NCI-H446 treated with DMSO at 0.1 percent for 48 hours (cell line): Measurements from ENCODE around the gene GGTLC2.
A peak's percentile ranks its signal among the peaks of the same experiment; 100 is the strongest.
"Not testable (repeated sequence)": the region's sequence is repeated elsewhere in the genome, so short reads cannot be mapped to it uniquely, and the experiment has no call there.

ENCODE experiments used
- DNase-seq: peaks from one replicate; lab custom pipeline; 2025; lab: John Stamatoyannopoulos, UW

Gene GGTLC2

DNA sequence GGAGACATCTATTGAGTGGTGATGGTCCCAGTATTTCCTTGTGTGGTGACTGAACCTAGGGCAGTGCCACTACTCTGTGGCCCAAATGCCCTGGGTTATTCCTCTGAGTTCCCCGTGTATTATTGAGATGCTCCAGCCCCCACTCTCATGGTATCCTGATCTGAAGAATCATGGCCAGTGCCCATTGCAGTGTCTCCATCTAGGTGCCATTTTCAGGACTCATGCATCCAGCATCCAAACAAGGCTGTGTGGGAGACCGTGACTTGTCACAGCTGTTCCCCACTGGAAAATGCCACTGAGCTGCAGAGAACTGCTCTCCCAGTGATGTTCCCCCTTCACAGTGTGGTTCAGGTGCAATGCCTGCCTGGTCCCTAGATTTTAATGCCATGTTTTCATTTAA is 24.7 kb downstream of the GGTLC2 start:
- no peak for DNase-seq

DNA sequence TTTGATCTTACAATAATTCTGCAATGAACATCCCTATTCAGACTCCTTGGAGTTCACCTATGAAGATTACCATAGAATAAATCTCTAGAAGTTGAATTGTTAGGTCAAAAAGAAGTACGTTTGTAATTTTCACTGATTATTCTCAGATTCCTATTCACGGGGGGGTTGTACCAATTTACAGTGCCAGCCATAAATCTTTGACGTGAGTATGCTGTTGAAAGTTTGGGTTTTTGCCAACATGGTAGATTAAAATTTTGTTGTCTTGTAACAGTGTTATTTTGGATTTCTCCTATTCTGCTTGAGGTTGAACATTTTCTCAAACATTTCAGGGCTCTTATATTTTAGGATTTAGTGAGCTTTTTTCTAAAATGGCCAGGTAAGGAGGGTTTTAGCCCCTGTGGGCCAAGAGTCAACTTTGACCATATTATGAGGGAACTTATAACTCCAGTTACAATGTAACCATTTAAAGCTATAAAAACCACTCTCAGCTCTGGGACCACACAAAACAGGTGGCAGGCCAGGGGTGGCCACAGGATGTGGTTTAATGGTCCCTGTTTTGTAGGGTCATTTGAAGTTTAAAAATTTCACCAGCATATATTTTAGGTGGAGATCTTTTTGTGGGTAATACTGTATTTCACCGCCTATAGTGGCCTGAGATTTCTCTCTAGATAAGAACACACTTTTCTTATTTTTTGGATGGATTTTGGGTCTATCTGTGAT is 25.8 kb downstream of the GGTLC2 start:
- DNase-seq: no peak

DNA sequence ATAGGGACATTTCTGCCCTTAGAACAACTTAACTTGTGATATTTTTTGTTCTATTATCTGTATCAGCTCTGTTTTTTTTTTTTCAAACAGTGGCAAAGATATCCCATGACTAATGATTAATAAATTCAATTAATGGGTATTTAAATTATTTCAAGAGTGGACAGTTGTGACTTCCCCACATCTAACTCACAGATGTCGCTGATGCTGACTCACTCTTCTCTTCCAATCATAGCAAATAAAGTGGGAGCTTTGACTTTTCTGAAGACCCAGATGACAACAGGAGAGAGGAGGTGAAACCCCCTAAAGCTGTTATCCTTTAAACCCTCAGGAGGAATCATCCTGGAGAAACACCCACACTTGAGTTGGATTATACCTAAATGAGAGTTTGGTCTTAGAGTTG is 27.1 kb downstream of the GGTLC2 start:
- no peak for DNase-seq

DNA sequence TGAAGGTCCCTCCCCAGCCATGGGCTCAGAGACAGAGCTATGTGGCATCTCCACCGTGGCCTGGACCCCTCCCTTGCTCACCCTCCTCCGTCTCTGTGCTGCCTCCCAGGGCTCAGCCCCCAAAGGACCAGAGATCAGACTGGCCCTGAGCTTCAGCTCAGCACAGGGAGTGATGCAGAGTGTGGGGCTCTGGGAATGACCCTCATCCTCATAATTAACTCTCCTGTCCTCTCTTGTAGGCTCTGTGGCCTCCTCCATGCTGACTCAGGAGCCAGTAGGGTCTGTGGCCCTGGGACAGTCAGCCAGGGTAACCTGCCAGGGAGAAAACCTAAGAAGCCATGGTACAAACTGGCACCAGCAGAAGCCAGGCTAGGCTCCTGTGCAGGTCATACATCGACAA is 28.7 kb downstream of the GGTLC2 start:
- no peak for DNase-seq

DNA sequence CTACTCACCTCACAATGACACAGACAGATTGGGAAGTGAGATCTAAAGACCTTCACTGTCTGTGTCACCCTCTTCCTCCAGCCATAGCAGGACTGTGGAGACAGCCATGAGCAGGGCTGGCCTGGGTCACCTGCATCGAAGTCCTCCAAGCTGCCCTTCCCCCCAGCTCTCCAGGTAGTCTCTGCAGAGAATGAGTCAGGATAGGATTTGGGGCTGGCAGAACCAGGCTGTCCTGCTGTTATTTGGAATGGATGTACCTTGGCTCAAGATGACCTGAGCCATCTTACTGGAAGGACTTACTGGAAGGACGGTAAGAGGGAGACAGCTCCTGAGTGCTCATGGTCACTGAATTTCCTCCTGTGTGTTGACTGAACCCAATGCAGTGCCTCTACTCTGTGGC is 29.2 kb downstream of the GGTLC2 start:
- no peak for DNase-seq

DNA sequence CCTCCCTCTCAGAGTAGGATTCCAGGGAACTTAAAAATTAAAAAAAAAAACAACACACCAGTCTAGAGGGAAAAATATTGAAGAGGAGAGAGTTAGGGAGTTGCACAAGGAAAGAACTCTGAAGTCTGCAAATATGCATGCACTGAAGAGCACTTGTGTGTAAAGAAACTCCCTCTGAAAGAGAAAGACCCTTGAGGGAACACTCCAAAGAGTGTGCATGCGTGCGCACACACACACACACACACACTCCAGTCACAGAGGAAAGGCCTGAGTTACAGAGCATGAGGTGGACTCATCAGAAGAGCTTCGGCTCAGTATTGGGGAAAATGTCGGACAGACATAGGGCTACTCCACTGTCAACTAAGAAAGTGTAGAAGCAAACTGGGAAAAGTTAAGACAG is 30.1 kb downstream of the GGTLC2 start:
- DNase-seq: no peak

DNA sequence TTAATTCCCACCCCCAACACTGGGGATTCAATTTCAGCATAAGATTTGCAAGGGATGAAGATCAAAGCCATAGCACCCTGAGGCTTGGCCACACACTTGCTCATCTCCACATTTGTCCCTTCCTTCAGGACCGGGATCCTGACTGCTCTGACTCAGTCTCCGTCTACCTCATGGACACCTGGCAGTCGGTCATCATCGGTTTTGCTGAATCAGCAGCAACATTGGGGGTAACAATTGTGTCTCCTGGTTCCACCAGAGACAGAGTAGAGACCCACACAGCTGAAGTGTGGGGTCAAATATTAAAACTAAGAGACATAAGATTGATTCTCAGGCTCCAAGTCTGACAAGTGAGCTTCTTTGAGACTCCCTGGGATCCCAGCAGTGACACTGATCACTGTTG is 34.6 kb downstream of the GGTLC2 start:
- DNase-seq: no peak

DNA sequence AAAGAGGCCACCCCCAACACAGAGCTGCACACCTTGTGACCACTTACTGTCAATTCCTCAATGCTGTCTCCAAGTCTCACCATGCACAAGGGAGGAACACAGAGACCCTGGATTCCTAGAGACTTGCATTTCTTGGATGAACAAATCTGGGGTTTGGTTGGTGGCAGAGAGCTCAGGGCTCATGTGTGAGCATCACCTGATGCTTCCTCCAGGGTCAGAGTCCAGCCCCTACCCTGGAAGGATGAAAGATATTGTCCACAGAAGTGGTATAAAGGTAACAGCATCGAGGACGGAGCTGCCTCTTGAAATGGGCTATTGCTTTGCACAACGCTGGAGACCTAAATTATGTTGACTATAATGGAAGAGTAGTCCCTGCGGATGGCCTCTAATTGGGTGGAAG is 36.0 kb downstream of the GGTLC2 start:
- DNase-seq: no peak

DNA sequence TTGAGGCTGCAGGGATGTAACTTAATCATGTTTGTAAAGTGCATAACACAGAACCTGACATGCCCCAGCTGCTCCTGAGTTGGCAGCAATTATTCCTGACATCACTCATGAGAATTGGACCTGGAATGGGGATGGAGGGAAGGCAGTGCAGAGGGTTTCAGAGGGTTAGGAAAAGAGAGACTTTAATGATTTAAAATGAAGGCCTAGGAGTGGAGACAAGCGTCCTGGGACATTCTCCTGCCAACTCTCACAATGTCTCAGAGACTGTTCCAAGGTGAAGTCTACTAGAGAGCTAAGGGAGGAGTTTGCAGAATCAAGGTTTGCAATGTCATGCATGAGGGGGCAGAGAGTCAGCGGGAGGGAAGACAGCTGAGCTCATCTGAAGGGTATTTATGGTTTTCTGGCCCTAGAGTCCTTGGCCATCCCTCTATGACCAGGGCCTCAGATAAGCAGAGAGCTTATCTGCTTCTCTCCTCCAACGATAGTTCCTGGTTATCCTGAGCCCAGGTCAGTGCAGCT is 36.9 kb downstream of the GGTLC2 start:
- DNase-seq: no peak

DNA sequence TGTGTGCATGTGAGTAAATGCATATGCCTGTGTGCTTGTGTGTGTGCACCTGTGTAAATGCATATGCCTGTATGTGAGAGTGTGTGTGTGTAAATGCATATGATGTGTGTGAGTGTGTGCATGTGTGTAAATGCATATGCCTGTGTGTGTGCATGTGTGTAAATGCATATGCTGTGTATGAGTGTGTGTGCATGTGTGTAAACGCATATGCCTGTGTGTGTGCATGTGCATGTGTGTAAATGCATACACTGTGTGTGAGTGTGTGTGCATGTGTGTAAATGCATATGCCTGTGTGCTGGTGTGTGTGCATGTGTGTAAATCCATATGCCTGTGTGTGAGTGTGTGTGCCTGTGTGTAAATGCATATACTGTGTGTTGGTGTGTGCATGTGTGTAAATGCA is 37.8 kb downstream of the GGTLC2 start:
- no peak for DNase-seq

DNA sequence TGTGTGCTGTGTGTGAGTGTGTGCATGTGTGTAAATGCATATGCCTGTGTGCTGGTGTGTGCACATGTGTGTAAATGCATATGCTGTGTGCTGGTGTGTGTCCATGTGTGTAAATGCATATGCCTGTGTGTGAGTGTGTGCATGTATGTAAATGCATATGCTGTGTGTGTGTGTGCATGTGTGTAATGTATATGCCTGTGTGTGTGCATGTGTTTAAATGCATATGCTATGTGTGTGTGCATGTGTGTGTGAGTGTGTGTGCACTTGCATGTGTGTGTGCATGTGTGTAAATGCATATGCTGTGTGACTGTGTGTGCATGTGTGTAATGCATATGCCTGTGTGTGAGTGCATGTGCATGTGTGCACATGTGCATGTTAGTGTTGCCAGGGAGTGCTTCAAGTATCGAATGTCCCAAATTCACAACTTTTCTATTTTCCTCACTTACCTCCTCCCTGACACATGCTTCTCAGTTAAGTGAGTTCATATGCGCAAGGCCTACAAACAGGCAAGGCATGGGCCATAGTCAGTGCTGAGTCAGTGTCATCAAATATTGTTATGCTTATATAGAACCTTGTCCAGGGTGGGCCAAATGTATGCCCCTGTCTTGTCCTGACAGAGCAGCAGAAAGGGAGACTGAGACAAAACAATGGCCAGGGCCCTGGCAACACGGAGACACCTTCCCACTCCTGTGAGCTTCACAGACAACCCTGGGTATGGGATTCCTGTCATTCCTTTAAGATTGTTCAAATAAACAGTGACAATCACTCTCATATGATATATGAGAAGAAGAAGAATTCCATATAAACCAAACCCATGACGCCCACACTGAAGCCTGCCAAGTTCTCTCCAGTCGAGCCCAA is 38.6 kb downstream of the GGTLC2 start:
- DNase-seq: no peak

DNA sequence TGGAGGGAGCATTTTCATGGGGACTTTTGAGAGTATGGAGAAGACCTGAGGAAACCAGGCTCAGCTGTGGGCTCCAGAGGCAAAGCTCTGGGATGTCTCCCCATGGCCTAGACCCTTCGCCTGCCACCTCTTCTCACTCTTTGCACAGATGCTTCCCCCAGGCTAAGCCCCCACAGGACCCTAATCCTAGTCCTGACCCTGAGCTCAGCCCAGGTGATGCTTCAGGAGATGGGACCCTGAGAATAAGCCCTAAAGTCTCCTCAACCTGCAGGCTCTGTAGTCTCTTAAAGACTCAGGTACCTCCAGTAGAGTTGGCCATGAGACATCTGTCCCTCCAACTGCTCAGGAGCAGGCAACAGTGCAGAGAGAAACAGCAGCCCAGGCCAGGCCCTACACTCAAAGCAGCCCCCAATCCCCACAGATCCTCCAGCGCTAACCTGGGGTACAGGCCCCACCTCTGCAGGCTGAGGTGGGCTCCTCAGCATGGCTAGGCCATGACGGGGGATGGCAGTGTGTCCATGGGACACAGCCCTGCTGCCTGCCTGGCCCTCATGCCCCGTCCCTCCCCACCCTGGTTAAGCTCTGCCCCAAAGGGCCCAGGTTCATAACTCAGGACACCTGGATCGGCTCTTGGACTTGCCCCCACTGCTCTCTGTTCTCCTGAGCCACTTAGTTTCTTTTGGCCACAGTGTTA is 39.4 kb downstream of the GGTLC2 start:
- no peak for DNase-seq

DNA sequence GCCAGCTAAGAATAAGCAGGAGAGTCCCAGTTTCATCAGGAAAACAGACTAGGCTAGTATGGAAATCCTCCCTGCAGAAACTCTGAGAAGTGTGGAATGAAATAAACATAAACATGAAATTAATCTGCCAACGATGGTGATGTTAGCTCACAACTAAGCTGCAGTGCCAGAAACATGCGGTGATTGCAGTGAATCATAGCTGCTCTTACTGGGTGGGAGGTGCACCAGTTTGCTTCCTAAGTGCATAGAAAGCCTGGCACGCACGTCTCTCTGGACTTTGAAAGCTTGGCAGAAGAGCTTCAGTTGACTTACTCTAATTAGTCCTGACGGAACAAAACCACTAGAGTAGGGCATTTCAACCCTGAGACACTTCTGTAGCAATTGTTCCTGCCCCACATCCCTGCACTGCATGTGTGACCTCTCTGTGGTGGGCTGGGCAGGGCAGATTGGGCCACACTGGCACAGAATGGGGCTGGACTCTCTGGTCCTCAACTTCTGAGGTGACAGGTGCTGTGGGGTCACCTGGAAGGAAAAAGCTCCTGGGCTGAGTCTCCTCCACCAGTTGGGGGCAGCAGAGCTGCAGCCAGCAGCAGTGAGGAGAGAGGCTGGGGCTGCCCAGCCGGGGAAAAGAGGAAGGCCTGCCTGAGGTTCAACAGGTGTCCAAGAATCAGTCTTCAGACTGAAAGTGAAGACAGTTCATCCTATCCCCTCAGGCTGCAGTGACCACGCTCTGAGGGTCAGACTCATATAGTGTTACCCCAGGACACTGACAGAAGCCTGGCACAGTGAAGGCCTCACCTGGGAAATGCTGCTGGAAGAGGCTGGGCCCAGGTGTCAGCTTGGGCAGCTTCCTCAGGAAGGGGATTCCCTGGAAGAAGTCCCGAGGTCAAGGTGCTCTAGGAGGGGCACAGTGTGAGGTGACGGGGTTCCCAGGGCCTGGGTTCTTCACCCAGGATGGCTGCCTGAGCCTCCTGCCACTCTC is 40.5 kb downstream of the GGTLC2 start:
- no peak for DNase-seq

DNA sequence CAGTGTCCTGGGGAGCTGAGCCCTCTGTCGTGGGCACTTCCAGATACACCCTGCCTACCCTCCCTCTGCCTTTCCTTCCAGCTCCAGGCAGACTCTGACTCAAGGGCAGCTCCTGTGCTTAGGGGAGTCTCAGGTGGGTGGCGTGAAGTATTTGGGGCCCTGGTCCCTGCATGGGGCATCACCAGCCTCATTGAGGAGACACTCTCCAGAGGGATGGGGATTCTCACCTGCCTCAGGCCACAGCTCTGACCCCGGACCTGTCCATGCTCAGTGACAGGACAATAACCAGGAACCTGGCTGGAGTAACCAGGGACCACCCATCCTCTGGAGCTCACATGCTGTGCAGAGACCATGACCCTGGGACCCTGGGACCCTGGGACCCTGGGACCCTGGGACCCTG is 41.2 kb downstream of the GGTLC2 start:
- DNase-seq: no peak

DNA sequence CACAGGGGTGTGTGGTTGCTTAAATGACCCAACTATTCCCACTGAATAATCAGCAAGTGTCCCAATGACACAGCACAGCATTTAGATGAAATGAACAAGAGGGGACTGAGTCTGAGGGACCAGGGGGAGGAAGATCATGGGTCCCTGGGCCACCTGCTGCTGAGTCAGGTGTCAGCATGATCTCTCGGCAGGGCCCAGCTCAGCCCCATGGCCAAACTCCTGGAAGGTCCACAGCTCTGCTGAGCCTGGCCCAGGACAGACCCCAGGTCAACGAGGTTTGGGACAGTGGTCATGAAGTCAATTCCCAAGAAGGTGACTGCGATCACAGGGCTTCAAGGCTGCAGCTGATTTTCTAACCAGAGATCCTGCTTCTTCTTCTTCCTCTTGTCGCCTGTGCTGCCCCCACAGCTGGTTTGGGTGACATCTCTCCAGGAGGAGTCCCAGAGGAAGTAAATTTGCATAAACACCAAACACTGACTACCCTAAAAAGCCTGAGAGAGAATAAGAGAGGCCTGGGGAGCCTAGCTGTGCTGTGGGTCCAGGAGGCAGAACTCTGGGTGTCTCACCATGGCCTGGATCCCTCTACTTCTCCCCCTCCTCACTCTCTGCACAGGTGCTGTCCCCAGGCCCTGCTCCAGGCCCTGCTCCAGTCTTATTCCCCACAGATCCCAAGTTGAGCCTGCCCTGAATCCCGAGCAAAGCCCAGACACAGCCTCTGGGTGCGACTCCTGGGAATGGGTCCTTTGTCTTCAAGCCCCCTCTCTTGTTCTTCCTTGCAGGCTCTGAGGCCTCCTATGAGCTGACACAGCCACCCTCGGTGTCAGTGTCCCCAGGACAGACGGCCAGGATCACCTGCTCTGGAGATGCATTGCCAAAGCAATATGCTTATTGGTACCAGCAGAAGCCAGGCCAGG is 42.0 kb downstream of the GGTLC2 start:
- not testable (repeated sequence) for DNase-seq

DNA sequence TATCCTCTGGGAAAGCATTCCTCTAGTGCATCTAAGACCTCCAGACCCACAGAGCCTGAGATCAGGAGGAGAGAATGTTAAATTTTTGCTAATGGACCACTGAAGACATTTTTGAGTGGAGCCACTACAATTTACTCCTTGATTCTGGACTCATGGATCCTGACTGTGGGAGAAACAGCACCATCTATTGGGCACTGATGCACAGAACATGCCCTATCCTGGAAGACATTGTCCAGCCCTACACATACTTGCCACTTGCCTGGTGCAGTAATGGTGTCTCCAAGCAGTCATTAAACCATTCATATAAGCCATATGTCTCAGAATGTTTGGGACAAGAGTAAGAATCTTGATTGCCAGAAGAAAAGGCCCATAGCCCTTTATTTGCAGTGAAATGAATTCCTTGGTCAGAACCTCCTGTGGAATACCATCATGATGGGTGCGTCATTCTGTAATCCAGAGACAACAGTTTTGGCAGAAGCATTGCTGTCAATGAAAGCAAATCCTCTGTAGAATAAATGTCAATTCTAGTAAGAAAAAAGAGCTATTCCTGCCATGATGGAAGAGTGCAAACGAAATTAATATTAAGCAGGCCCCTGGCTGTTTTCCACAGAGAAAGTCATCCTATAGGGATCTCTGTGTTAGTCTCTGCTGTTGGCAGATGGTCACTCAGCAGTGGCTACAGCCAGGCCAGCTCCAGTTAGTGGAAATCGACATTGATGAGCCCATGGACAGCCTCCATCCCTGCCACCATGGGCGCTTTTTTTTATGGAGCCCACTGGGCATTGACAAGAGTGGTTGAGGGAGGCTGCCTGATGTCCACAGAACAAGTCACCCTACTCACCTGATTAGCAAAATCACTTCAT is 43.5 kb downstream of the GGTLC2 start:
- DNase-seq: peak; percentile 2

DNA sequence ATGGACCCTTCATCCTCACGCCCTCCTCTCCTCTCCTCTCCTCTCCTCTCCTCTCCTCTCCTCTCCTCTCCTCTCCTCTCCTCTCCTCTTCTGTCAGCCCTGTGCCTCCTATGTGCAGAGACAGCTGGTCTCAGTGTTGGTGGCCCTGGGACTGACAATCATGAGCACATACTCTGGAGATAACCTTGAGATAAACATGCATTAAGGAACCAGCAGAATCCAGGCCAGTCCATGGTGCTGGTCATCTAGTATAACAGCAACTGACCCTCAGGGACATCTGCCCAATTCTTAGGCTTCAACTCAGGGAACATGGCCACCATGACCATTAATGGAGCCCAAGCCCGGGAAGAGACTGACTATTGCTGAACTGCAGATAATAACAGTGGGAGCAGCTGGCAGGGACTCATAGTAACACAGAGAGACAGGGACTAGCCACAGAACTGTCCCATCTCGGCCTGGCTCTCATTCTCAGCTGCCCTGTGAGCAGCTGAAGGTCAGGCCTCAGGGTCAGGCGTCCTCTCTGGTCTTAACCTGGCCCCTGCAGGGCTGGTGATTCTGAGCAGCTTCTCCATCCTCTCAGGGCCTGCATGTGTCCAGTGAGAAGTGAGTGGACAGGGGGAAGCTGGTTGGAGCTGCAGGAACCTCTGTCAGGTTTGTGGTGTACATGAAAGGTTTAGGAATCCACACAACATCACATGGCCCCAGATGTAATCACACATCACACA is 45.4 kb downstream of the GGTLC2 start:
- DNase-seq: no peak

DNA sequence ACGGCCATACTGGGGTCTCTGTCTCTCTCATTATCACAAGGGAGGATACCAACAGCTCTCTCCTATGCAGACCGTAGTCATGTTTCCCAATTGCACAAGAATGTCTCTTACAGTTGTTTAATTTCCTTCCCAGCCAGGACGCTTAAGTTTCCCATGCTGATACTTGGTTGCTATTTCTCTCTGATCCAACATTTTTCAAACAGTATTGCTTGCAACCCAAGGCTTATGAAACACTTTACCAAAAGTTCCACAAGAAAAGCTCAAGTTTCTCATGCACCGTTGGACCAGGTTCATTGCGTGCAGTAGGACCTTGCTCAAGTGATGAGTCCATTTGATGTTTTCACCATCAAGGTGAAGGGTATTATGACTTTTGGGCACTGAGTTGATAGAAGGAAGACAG is 46.6 kb downstream of the GGTLC2 start:
- DNase-seq: no peak
